HTR-8/SVneo (cell line): ENCODE results near the gene DRAP1.
A peak's percentile ranks its signal among the peaks of the same experiment; 100 is the strongest.
"Not testable (repeated sequence)": the region's sequence is repeated elsewhere in the genome, so short reads cannot be mapped to it uniquely, and the experiment has no call there.

Experiments
- DNase-seq: peaks from one replicate; pipeline ENCODE4 v3.0.0; 2011; ENCODE audit warnings: low spot score, mixed read lengths; ENCODE audit not compliant: insufficient read length
- FAIRE-seq: peaks from 2 replicates; lab custom pipeline; 2011; peaks lifted over from hg19 to GRCh38; lab: Jason Lieb, UNC

The DRAP1 gene

GRCh38 chr11:65922565-65922964 is 3.3 kb downstream of the DRAP1 start:
- DNase-seq: no peak
- FAIRE-seq: peak; percentile 75

GRCh38 chr11:65925397-65925796 is 6.2 kb downstream of the DRAP1 start:
- no peak for FAIRE-seq

GRCh38 chr11:65927904-65928397 is 8.7 kb downstream of the DRAP1 start:
- no peak for DNase-seq
- FAIRE-seq: no peak

More at GRCh38 chr11:65925397-65925796, 6.2 kb downstream of the DRAP1 start:
- DNase-seq: no peak

GRCh38 chr11:65928667-65929066 is 9.4 kb downstream of the DRAP1 start:
- FAIRE-seq (no peak), DNase-seq (no peak)

- DNase-seq (no peak), FAIRE-seq (peak; percentile 83)
Observed at GRCh38 chr11:65931773-65932557, 12.7 kb downstream of the DRAP1 start.

GRCh38 chr11:65932558-65932919 is 13.3 kb downstream of the DRAP1 start:
- FAIRE-seq: no peak
- no peak for DNase-seq

GRCh38 chr11:65934014-65934413 is 14.8 kb downstream of the DRAP1 start:
- DNase-seq (no peak), FAIRE-seq (no peak)

- FAIRE-seq: peak; percentile 72
- no peak for DNase-seq
Observed at GRCh38 chr11:65937766-65938165, 18.5 kb downstream of the DRAP1 start.

- FAIRE-seq (no peak), DNase-seq (no peak)
Observed at GRCh38 chr11:65941720-65942310, 22.6 kb downstream of the DRAP1 start.

GRCh38 chr11:65942531-65942930 is 23.3 kb downstream of the DRAP1 start:
- DNase-seq (no peak), FAIRE-seq (peak; percentile 72)

GRCh38 chr11:65944191-65944590 is 25.0 kb downstream of the DRAP1 start:
- FAIRE-seq: no peak
- DNase-seq: no peak

- FAIRE-seq (no peak), DNase-seq (no peak)
Observed at GRCh38 chr11:65944767-65945166, 25.5 kb downstream of the DRAP1 start.

GRCh38 chr11:65945430-65945911 is 26.2 kb downstream of the DRAP1 start, which contains the start of gene TSGA10IP:
Gene TSGA10IP, plus strand, starts transcription at chr11:65945480. Its CDS starts 196 bp downstream, at chr11:65945676.
- FAIRE-seq: no peak
- DNase-seq: no peak

- DNase-seq (no peak), FAIRE-seq (no peak)
Observed at GRCh38 chr11:65945941-65946558, 26.8 kb downstream of the DRAP1 start.

GRCh38 chr11:65946655-65947054 is 27.4 kb downstream of the DRAP1 start:
- DNase-seq: no peak
- no peak for FAIRE-seq

GRCh38 chr11:65947133-65947532 is 27.9 kb downstream of the DRAP1 start:
- DNase-seq (no peak), FAIRE-seq (no peak)

GRCh38 chr11:65947603-65948125 is 28.4 kb downstream of the DRAP1 start:
- peak; percentile 33 for FAIRE-seq
- DNase-seq: no peak

GRCh38 chr11:65950711-65951110 is 31.5 kb downstream of the DRAP1 start:
- not testable (repeated sequence) for DNase-seq, FAIRE-seq

GRCh38 chr11:65951641-65952040 is 32.4 kb downstream of the DRAP1 start:
- not testable (repeated sequence) for DNase-seq, FAIRE-seq

- FAIRE-seq: peak; percentile 70
- no peak for DNase-seq
Observed at GRCh38 chr11:65952052-65952521, 32.9 kb downstream of the DRAP1 start.
